GM20431 (cell line): ENCODE measurements around the gene GP5.

Experiments
- in situ Hi-C: fragments of 300-500 bp; cut with MseI, MboI; formaldehyde crosslinking; loops from one replicate; pipeline ENCODE4 v1.15.0; 2020; ENCODE audit warnings: low sequenced_read_pairs; ENCODE audit not compliant: unreplicated experiment

The GP5 gene

DNA sequence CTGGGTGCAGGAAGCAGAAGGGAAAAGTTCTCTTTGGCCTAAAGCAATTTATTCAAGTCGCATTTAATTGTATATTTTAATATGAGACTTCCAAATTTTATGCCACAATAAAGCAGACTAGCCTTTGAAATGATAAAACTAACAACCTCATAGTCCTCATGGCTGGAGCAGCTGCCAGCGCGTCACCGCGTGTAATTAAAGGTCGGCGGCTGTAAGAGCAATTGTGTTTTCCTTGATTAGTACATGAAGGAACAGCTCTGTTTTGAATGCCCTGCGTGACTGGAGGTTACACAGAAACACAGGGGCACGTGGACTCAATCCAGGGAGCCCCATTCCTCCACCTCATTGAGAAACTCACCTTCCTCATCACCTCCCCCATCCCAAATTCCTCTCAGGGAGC lies 19.4 kb downstream of the GP5 start:
- in situ Hi-C loops, result no loop called here

DNA sequence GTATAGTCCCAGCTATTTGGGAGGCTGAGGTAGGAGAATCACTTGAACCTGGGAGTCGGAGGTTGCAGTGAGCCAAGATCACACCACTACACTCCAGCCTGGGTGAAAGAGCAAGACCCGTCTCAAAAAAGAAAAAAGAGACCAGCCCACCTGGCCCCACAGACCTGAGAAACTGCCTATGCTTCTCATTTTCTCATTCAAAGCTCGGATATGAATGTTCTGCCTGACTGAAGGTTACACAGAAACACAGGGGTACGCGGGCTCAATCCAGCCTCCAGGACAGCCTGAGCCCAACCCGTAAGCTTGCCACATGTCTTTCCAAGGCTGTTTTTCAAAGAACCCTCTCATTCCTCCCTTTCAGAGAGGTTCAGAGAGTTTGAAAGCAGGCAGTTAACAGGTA lies 19.8 kb downstream of the GP5 start:
- in situ Hi-C loops, result no loop called here

DNA sequence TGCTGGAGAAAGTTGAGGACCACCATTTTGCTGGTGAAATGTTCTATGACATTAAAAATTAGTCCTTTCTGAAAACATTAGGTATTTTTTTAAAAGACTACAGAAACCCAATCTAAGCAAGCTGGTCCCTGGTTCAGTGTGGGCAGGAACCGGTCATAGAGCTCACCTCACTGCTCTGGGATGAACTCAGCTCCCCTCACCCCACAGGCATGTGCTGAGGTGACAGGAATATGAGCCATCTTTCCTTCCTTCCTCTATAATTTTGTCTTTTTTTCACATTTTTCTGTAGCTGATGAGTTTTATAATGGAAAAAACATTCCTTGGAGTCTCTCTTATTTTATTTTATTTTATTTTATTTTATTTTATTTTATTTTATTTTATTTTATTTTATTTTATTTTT lies 21.4 kb downstream of the GP5 start:
- in situ Hi-C loops, result no loop called here

GRCh38 chr3:194376241-194376560 lies 22.9 kb downstream of the GP5 start:
- in situ Hi-C loops, result no loop called here

DNA sequence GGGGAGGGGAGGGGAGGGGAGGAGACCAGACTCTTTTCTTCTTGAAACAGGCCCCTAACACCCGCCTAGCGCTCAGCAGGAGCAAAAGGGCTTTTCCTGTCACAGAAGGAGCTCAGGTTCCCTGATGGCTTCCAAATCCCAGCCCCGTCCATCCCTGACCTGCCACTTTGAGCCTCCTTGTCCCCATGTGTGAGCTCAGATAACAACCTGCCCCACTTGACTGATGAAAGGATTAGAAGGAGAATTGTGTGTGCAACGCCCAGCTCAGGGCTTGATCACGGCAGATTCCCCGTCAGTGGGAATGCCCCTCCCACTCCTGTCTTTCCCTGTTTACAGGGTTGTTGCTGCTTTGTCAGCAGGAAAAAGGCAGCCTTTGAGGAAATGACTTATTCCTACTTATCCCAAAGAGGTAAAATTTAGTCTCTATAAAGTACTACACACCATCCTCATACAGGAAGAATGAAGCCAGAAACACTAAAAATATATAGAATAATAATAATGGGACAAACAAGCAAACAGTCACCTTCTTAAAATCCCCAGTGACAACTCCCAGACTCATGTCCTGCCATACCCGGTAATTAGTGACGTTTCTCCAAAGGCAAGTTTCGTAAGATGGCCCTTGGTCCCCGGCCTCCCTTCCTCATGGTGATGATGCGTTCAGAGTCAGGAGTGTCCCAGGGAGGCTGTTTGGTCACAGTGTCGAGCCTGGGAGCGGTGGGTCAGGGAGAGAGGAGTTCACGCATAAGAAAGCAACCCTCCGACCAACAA lies 23.4 kb downstream of the GP5 start:
- in situ Hi-C loops, result no loop called here

DNA sequence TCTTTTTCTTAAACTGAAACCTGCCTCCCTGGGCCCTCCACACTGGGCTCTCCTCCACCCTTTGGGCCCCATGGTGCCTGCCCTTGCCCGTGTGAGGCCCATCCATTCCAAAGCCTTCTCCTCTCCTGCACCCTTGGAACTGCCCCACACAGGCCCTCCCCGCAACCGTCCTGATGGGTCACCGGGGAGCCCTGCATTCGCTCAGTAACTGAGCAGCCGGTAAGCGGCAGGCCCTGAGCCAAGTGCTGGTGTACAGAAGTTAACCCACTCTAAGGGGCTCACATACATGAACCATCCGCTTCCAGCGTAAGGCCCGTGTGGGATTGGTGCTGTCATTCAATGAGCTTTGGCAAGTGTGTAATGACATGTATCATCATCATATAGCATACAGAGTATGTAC lies 24.1 kb downstream of the GP5 start:
- in situ Hi-C loops, result no loop called here

DNA sequence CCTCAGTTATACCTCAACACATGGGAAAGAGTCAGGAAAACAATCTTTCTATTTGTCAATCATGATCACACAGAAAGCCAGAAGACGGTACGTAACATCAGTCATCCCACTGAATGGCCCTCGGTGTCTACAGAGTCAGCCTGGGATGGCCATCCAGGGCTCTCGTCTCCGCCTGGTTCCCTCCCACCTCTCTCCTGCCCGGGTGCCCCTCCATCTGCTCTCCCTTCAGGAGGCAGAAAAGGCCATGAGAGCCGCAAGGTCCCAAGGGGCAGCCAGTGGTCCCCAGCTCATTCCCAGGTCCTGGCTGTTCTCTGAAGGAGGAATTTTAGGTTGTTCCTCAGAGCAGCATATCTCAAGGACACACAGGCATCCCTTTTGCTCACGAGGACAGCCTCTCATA lies 25.2 kb downstream of the GP5 start:
- in situ Hi-C loops, result no loop called here

GRCh38 chr3:194373028-194373427 lies 26.0 kb downstream of the GP5 start:
- in situ Hi-C loops, result no loop called here

DNA sequence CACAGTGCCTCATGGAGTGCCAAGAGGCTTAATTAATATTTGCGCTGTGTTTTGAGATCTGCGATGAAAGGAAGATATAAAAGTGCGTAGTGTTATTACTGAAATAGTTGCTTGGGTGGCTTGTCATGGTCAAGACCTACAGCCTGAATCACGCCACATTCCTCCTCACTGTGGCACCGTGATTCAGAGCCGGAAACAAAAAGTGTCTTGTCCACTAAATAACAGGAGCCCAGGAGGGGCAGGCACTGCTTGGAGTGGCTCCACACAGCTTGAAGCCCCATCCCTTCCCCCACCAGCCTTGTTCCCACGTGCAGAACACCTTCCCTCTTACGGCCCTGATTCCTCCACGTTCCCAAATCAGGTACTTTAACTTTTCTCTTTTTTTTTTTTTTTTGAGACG lies 28.3 kb downstream of the GP5 start:
- in situ Hi-C loops, result no loop called here

GRCh38 chr3:194369522-194370279 lies 29.4 kb downstream of the GP5 start, which contains the start of gene LRRC15:
LRRC15 (minus strand) TSS chr3:194369743; CDS start chr3:194361043, 8,700 bp downstream.
- in situ Hi-C loops, result no loop called here

GRCh38 chr3:194368918-194369317 lies 30.1 kb downstream of the GP5 start:
- in situ Hi-C loops, result no loop called here

DNA sequence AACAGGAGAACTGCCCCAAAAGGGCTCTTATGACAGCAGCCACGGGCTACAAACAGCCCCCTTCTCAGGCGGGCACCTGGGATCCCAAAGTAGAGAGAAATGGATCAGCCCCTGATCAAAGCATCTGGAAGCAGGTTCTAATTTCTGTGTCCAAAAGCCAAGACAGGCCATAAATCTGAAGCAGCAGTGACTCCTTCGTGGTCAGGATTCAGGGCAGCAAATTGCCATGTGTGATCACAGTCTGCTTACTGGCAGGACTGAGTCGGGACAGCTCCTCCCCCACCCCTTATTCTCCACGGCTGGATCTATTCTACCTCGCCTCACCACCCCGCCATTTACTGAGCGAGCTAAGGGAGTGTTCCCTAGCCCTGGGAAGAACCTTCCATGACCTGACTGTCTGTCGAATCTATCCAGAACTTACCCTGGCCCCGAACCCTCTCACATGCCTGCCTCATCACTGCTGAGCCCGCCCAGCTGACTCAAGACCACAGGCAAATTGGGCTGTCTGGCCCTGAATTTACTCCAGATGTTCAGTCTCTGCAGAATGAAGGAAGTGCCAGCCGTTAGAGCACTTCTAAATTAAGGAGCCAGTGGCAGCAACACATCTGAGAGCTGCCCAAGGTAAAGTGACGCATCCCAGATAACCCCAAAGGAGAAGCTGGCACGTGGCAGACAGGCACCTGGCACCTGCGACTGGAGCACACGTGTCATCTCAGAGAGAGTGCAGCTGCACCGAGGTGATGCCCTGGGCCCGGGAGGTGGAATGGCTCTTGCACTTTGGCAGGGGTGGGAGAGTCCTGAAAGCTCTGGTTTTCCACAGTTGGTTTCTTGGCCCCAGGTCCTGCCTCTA lies 30.8 kb downstream of the GP5 start:
- in situ Hi-C loops, result no loop called here

DNA sequence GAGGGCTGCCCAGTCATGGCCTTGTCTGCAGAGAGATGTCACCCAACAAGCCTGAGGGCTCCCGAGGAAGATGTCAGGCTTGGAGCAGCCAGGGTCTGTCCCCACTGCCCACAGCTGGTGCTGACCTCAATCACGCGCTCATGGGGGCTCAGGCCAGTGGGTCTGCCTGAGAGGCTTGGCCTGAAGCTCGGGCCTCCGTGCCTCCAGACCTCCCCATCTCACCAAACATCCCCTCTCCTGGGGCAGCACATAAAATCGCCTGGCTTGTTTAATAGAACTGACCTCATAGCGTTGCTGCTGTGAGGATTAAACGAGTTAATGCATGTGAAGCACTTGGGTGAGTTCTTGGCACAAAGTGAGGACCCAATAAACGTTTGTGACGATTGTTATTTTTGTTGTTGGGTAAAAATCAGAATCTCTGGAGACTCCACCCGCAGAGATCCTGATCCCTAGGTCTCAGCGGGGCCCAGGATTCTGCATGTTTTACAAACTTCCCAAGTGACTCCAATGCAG lies 33.0 kb downstream of the GP5 start:
- in situ Hi-C loops, result no loop called here

GRCh38 chr3:194365526-194365925 lies 33.5 kb downstream of the GP5 start:
- in situ Hi-C loops, result no loop called here

GRCh38 chr3:194364652-194365434 lies 34.2 kb downstream of the GP5 start:
- in situ Hi-C loops, result no loop called here

DNA sequence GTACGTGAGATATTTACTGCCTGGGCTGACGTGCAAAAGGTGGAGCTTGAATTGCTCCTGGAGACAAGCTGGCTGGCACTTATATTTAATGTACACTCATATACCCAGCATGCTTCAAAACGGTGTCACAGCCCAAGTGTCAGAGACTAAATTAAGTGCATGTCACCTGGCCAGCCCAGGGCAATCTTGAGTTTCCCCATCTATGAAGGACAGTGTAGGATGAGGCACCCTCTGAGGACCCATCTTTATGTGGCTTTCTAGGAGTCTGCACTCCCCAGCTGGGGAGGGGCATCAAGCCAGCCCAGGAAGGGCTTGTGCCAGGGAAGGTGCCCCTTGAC lies 34.8 kb downstream of the GP5 start:
- in situ Hi-C loops, result no loop called here

- in situ Hi-C loops, result no loop called here
Observed at GRCh38 chr3:194360568-194360967, 38.5 kb downstream of the GP5 start.

DNA sequence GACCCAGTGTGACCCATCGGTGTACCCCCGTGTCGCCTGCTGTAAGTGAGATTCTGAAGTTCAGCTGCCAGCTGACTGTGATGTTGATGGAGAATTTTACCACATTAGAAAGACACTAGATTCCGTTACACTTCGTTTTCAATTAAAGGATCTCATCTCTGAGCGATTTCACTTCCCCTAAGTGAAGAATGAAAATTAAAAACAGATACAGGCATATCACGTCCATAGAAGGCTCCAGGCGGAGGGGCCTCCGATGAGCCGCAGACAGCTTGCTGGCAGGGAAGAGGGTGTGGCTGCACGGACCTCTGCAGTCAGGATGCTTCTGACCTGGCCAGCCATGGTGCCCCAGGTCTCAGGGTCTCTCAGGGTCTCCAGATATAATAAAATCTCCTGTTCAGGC lies 41.4 kb downstream of the GP5 start:
- in situ Hi-C loops, result no loop called here

GRCh38 chr3:194355379-194355778 lies 43.7 kb downstream of the GP5 start:
- in situ Hi-C loops, result no loop called here

- in situ Hi-C loops, result no loop called here
Observed at GRCh38 chr3:194354315-194354714, 44.8 kb downstream of the GP5 start.
